Tibial artery (tissue), 4 donors: ENCODE measurements around the gene CHDH.

Source experiments
- DNase-seq, 2 donors: peaks; one replicate each; pipeline ENCODE4 v3.0.0-alpha.2; 2019
- H3K27ac ChIP-seq, 2 donors: fragments of 200-600 bp; sonication (generic) in 1 of 2; 1 replicate in 1 of 2; 2 replicates in 1 of 2; pipeline ENCODE4 v1.5.1; 2018 to 2019; ENCODE audit warnings: mild to moderate bottlenecking in 1 of 2
- H3K27me3 ChIP-seq, 2 donors: fragments of 200-600 bp; sonication (generic) in 1 of 2; one replicate each; pipeline versions ENCODE4 v1.5.1 to v1.6.0; 2016 to 2019
- H3K36me3 ChIP-seq, 3 donors: fragments of 200-600 bp; sonication (generic) in 2 of 3; one replicate each; pipeline ENCODE4 v1.5.1; 2016 to 2019; ENCODE audit warnings: mild to moderate bottlenecking in 2 of 3
- H3K4me1 ChIP-seq, 4 donors: fragments of 200-600 bp; sonication (generic) in 2 of 4; 1 replicate in 3 of 4; 2 replicates in 1 of 4; pipeline ENCODE4 v1.5.1; 2016 to 2019
- H3K4me3 ChIP-seq, 2 donors: fragments of 200-600 bp; sonication (generic) in 1 of 2; 1 replicate in 1 of 2; 2 replicates in 1 of 2; pipeline ENCODE4 v1.5.1; 2018 to 2019; ENCODE audit warnings: mild to moderate bottlenecking in 2 of 2
- H3K9me3 ChIP-seq, 3 donors: fragments of 200-600 bp; sonication (generic) in 1 of 3; one replicate each; pipeline ENCODE4 v1.5.1; 2016 to 2019
- intact Hi-C: fragments of 100-400 bp; cut with DNase I; formaldehyde crosslinking; loops from one replicate; pipeline ENCODE4 v1.15.0; 2023; ENCODE audit warnings: low total_unique reads
- TF ChIP-seq, protein P1 (sequence below), 2 experiments: fragments of 200-600 bp in 1 of 2; fragments of 450-650 bp in 1 of 2; IDR thresholded peaks; one replicate each; pipeline ENCODE4 v1.5.1; 2017 to 2019; ENCODE audit warnings: antibody characterized with exemption in 2 of 2, mild to moderate bottlenecking in 1 of 2, moderate library complexity in 1 of 2

CHDH gene

GRCh38 chr3:53860196-53860595 is 14.0 kb upstream of the CHDH start:
- Histone ChIP-seq H3K4me1 (no peaks in the 10 kb centered on the region), H3K9me3 (no peaks in the 10 kb centered on the region), H3K36me3 (peaks cover 42 to 71% (median 55%) of the 10 kb centered on the region in 3 donors), H3K27me3 (no peaks in the 10 kb centered on the region), H3K4me3 (no peak overlapping the region), H3K27ac (no peak overlapping the region)
- TF ChIP-seq, protein P1, sequence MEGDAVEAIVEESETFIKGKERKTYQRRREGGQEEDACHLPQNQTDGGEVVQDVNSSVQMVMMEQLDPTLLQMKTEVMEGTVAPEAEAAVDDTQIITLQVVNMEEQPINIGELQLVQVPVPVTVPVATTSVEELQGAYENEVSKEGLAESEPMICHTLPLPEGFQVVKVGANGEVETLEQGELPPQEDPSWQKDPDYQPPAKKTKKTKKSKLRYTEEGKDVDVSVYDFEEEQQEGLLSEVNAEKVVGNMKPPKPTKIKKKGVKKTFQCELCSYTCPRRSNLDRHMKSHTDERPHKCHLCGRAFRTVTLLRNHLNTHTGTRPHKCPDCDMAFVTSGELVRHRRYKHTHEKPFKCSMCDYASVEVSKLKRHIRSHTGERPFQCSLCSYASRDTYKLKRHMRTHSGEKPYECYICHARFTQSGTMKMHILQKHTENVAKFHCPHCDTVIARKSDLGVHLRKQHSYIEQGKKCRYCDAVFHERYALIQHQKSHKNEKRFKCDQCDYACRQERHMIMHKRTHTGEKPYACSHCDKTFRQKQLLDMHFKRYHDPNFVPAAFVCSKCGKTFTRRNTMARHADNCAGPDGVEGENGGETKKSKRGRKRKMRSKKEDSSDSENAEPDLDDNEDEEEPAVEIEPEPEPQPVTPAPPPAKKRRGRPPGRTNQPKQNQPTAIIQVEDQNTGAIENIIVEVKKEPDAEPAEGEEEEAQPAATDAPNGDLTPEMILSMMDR (IDR thresholded peaks at IDR 0.05) = no peak
- no peak for DNase-seq
- intact Hi-C loops = no loop called here

- no peaks in the 10 kb centered on the region for H3K4me1 ChIP-seq
- DNase-seq = no peak
- H3K4me3 ChIP-seq = no peak overlapping the region
- H3K9me3 ChIP-seq = no peaks in the 10 kb centered on the region
- H3K27me3 ChIP-seq = no peaks in the 10 kb centered on the region
- peaks cover 32 to 61% (median 45%) of the 10 kb centered on the region in 3 donors for H3K36me3 ChIP-seq
- intact Hi-C loops = no loop called here
- H3K27ac ChIP-seq = no peak overlapping the region
- TF ChIP-seq, protein P1 (IDR thresholded peaks at IDR 0.05) = no peak
These were observed 13.0 kb upstream of the CHDH start for GRCh38 chr3:53859178-53859577.

- Histone ChIP-seq H3K27ac (no peak overlapping the region), H3K9me3 (no peaks in the 10 kb centered on the region), H3K4me1 (no peaks in the 10 kb centered on the region), H3K27me3 (no peaks in the 10 kb centered on the region), H3K4me3 (no peak overlapping the region), H3K36me3 (peaks cover 22 to 51% (median 35%) of the 10 kb centered on the region in 3 donors)
- intact Hi-C loops = no loop called here
- TF ChIP-seq, protein P1 (IDR thresholded peaks at IDR 0.05) = no peak
- no peak for DNase-seq
These were observed 12.0 kb upstream of the CHDH start for GRCh38 chr3:53858096-53858741.

GRCh38 chr3:53856964-53857363 is 10.7 kb upstream of the CHDH start:
- intact Hi-C loops = no loop called here
- DNase-seq = no peak
- TF ChIP-seq, protein P1 (IDR thresholded peaks at IDR 0.05) = no peak

GRCh38 chr3:53850895-53851294 is 4.7 kb upstream of the CHDH start:
- H3K4me3 ChIP-seq = no peak overlapping the region
- H3K9me3 ChIP-seq = no peaks in the 10 kb centered on the region
- peaks cover 0 to 13% (median 6%) of the 10 kb centered on the region in 4 donors for H3K4me1 ChIP-seq
- no peak for DNase-seq
- no peaks in the 10 kb centered on the region for H3K36me3 ChIP-seq
- TF ChIP-seq, protein P1 (IDR thresholded peaks at IDR 0.05) = no peak
- H3K27me3 ChIP-seq = peaks cover 0 to 20% of the 10 kb centered on the region in 2 donors
- intact Hi-C loops = no loop called here
- H3K27ac ChIP-seq = no peak overlapping the region

More at GRCh38 chr3:53856964-53857363, 10.7 kb upstream of the CHDH start:
- Histone ChIP-seq H3K27me3 (no peaks in the 10 kb centered on the region), H3K4me1 (no peaks in the 10 kb centered on the region), H3K27ac (no peak overlapping the region), H3K4me3 (no peak overlapping the region), H3K36me3 (peaks cover 11 to 39% (median 23%) of the 10 kb centered on the region in 3 donors), H3K9me3 (no peaks in the 10 kb centered on the region)
